Suprapubic skin (tissue), 4 donors: Measurements from ENCODE around the gene PEMT. TPM values are rescaled to one million over a fixed set of nuclear protein-coding genes. Genes with fewer than 3 reads are reported as not detected.

ENCODE experiments used
- DNase-seq, 2 donors: peaks; one replicate each; pipeline ENCODE4 v3.0.0-alpha.2; 2019; ENCODE audit warnings: low spot score in 2 of 2
- H3K27ac ChIP-seq: fragments of 200-600 bp; sonication (generic); one replicate; pipeline ENCODE4 v1.5.1; 2019
- H3K27me3 ChIP-seq: fragments of 200-600 bp; sonication (generic); one replicate; pipeline ENCODE4 v1.5.1; 2019
- H3K36me3 ChIP-seq: fragments of 200-600 bp; sonication (generic); one replicate; pipeline ENCODE4 v1.5.1; 2019
- H3K4me1 ChIP-seq: fragments of 200-600 bp; sonication (generic); one replicate; pipeline ENCODE4 v1.5.1; 2019
- H3K4me3 ChIP-seq: fragments of 200-600 bp; sonication (generic); one replicate; pipeline ENCODE4 v1.5.1; 2019; ENCODE audit warnings: mild to moderate bottlenecking
- H3K9me3 ChIP-seq: fragments of 200-600 bp; sonication (generic); one replicate; pipeline ENCODE4 v1.5.1; 2019
- CTCF ChIP-seq, 2 donors: fragments of 200-600 bp in 1 of 2; fragments of 450-650 bp in 1 of 2; sonication (generic) in 1 of 2; IDR thresholded peaks; one replicate each; pipeline ENCODE4 v1.5.1; 2016 to 2019; ENCODE audit warnings: antibody characterized with exemption in 2 of 2, mild to moderate bottlenecking in 1 of 2, moderate library complexity in 1 of 2
- EP300 ChIP-seq: sonication (generic); formaldehyde crosslinking; IDR thresholded peaks from one replicate; pipeline ENCODE4 v1.6.1; 2017; ENCODE audit warnings: antibody characterized with exemption
- POLR2A ChIP-seq, 2 donors: fragments of 450-650 bp; IDR thresholded peaks; one replicate each; pipeline ENCODE4 v1.6.1; 2017; ENCODE audit warnings: antibody characterized with exemption in 2 of 2, mild to moderate bottlenecking in 2 of 2, moderate library complexity in 2 of 2
- POLR2AphosphoS5 ChIP-seq, 3 donors: sonication (generic); formaldehyde crosslinking; IDR thresholded peaks; one replicate each; pipeline ENCODE4 v1.6.1; 2017; ENCODE audit warnings: antibody characterized with exemption in 3 of 3
- WGBS: methylation state at CpG from one replicate; pipeline ENCODE4 v1.1.5; 2018; 5-methylcytosine and 5-hydroxymethylcytosine counted together
- total RNA-seq, 4 donors: library from RNA; depleted of rRNA; stranded (reverse); fragments of >200 nt; gene quantifications; one replicate each; pipeline ENCODE4 v1.1.0, GENCODE V29; 2016

The PEMT gene
- total RNA-seq, 4 donors from 2014 or later: 25.7 to 60.6 (median 50.0) TPM

- Histone ChIP-seq H3K9me3 (no peaks in the 10 kb centered on the region), H3K36me3 (no peaks in the 10 kb centered on the region), H3K27ac (no peak overlapping the region), H3K27me3 (no peaks in the 10 kb centered on the region), H3K4me3 (no peak overlapping the region), H3K4me1 (no peaks in the 10 kb centered on the region)
- 92% methylated on average over 9 of the region's 11 CpGs for WGBS
- no peak for TF ChIP-seq POLR2A (IDR thresholded peaks at IDR 0.05)
- no peak for TF ChIP-seq POLR2AphosphoS5 (IDR thresholded peaks at IDR 0.05)
- no peak for TF ChIP-seq EP300
- no peak for TF ChIP-seq CTCF (IDR thresholded peaks at IDR 0.05)
- DNase-seq: no peak
These were observed 64.0 kb downstream of the PEMT start for GRCh38 chr17:17527534-17527933.

- Histone ChIP-seq H3K36me3 (peaks cover 6% of the 10 kb centered on the region), H3K4me1 (no peaks in the 10 kb centered on the region), H3K27me3 (no peaks in the 10 kb centered on the region), H3K9me3 (no peaks in the 10 kb centered on the region), H3K4me3 (no peak overlapping the region), H3K27ac (no peak overlapping the region)
- no peak for TF ChIP-seq POLR2AphosphoS5 (IDR thresholded peaks at IDR 0.05)
- TF ChIP-seq EP300: no peak
- TF ChIP-seq POLR2A (IDR thresholded peaks at IDR 0.05): no peak
- TF ChIP-seq CTCF (IDR thresholded peaks at IDR 0.05): no peak
- WGBS: 67% methylated on average over 8 of the region's 14 CpGs
- DNase-seq: no peak
These were observed 65.1 kb downstream of the PEMT start for GRCh38 chr17:17526369-17526768.

- H3K36me3 ChIP-seq: peaks cover 9% of the 10 kb centered on the region
- H3K4me1 ChIP-seq: no peaks in the 10 kb centered on the region
- WGBS: 73% methylated on average over 5 of the region's 6 CpGs
- no peak overlapping the region for H3K4me3 ChIP-seq
- no peak overlapping the region for H3K27ac ChIP-seq
- no peaks in the 10 kb centered on the region for H3K27me3 ChIP-seq
- no peak for DNase-seq
- no peak for TF ChIP-seq EP300
- no peak for TF ChIP-seq CTCF (IDR thresholded peaks at IDR 0.05)
- TF ChIP-seq POLR2A (IDR thresholded peaks at IDR 0.05): no peak
- no peak for TF ChIP-seq POLR2AphosphoS5 (IDR thresholded peaks at IDR 0.05)
- H3K9me3 ChIP-seq: no peaks in the 10 kb centered on the region
These were observed 65.6 kb downstream of the PEMT start for GRCh38 chr17:17525956-17526355.

- H3K27me3 ChIP-seq: no peaks in the 10 kb centered on the region
- WGBS: 89% methylated on average over 15 of the region's 15 CpGs
- H3K27ac ChIP-seq: no peak overlapping the region
- peaks cover 13% of the 10 kb centered on the region for H3K36me3 ChIP-seq
- H3K4me1 ChIP-seq: no peaks in the 10 kb centered on the region
- H3K9me3 ChIP-seq: no peaks in the 10 kb centered on the region
- TF ChIP-seq CTCF (IDR thresholded peaks at IDR 0.05) (no peak), EP300 (no peak), POLR2AphosphoS5 (IDR thresholded peaks at IDR 0.05) (no peak), POLR2A (IDR thresholded peaks at IDR 0.05) (no peak)
- H3K4me3 ChIP-seq: no peak overlapping the region
- no peak for DNase-seq
These were observed 66.2 kb downstream of the PEMT start for GRCh38 chr17:17525311-17525710.

- peaks cover 13% of the 10 kb centered on the region for H3K36me3 ChIP-seq
- no peak overlapping the region for H3K27ac ChIP-seq
- DNase-seq: no peak
- H3K4me1 ChIP-seq: no peaks in the 10 kb centered on the region
- no peak overlapping the region for H3K4me3 ChIP-seq
- no peak for TF ChIP-seq POLR2A (IDR thresholded peaks at IDR 0.05)
- TF ChIP-seq EP300: no peak
- no peak for TF ChIP-seq CTCF (IDR thresholded peaks at IDR 0.05)
- TF ChIP-seq POLR2AphosphoS5 (IDR thresholded peaks at IDR 0.05): no peak
- H3K9me3 ChIP-seq: no peaks in the 10 kb centered on the region
- WGBS: 95% methylated on average over 19 of the region's 19 CpGs
- H3K27me3 ChIP-seq: no peaks in the 10 kb centered on the region
These were observed 67.6 kb downstream of the PEMT start for GRCh38 chr17:17523731-17524490.
